DMS153 treated with DMSO at 0.1 percent for 48 hours (cell line): Measurements from ENCODE around the gene SLC5A2.
"Not testable (repeated sequence)": the region's sequence is repeated elsewhere in the genome, so short reads cannot be mapped to it uniquely, and the experiment has no call there.

Experiments used
- DNase-seq: peaks from one replicate; lab custom pipeline; 2025; ENCODE audit not compliant: unreplicated experiment; lab: John Stamatoyannopoulos, UW

Gene SLC5A2

DNA sequence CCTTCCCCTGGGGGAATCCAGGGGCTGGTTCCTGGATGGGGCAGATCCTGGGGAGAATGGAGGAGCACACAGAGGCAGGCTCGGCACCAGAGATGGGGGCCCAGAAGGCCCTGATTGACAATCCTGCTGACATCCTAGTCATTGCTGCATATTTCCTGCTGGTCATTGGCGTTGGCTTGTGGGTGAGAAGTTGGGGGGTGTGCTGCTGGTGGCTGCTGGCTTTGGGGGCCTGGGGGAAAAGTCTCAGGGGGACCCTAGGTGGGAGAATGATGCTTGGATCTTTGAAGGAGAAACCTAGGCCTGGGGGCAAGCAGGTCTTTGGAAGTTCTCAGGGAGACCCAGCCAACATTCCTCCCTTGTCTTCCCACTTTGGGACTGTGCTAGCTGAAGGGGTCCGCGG is at the start of gene SLC5A2:
Gene SLC5A2 (plus strand): TSS at position 43 of the 400 bp plus-strand sequence. CDS start 14 bp downstream, at position 57.
- no peak for DNase-seq

DNA sequence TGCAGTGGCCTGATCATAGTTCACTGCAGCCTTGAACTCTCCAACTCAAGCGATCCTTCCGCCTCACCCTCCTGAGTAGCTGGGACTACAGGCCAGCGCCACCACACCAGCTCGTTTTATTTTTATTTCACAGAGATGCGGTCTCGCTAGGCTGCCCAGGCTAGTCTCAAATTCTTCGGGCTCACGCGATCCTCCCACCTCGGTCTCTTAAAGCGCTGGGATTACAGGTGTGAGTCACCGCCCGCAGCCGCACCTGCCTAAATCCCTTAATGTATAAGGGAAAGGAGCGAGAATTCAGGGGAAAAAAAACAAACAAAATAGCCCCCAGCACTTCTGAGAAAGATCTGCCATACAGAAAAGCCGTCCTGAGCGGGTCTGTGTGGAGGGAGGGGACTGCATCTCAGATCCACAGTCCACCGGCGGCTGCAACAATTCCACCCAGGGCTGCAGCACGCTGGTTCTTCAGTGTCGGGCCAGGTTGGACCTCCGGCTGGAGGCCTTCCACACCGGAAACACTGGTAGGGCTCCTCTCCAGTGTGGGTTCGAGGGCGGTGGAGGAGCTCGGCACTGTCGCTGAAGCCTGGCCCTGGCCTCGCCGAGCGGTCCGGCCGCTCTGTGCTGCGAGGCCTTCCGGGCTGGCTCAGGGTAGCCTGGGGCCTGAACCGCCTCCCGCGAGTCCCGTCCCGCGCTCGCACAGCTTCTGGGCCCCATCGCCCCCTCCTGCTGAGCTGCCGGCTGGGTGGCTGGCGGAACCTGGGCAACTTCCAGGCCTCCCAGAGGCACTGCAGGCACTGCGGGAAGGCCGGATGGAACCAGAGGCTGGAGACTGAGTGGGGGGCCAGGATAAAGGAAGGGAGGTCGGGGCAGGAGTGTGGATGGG is 47.3 kb upstream of the SLC5A2 start:
- DNase-seq: no peak

DNA sequence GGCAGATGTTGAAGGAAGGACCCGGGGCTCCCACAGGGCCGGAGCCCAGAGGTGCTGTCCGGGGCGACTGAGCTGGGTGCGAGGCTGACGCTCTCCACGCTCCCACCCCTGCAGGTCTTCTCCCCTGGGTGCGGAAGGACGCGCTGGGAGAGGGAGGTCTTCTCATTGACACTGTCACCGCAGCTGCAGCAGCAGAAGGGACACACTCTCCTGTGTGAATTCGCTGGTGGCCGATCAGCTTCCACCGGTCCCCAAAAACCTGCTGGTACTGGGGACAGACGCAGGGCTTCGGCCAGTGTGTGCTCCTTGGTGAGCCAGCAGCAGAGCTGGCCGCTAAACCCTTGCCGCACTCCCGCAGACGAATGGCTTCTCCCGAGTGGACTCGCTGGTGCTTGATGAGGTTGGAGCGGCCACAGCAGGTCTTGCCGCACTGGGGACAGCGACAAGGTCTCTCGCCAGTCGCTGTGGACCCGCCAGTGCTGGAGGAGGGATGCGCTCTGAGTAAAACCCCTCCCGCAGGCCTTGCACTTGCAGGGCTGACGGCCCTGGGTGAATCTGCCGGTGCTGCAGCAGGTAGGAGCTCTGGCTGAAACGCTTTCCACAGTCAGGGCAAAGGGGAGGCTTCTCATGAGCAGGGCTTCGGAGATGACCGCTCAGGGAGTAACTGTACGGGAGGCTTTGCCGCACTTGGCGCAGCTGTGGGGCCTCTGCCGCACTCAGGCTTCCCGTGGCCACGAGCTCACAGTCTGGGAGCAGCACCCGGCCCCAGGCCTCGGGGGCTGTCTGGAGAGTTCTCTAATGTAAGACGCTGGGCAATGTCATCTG is 46.5 kb upstream of the SLC5A2 start:
- DNase-seq: no peak

DNA sequence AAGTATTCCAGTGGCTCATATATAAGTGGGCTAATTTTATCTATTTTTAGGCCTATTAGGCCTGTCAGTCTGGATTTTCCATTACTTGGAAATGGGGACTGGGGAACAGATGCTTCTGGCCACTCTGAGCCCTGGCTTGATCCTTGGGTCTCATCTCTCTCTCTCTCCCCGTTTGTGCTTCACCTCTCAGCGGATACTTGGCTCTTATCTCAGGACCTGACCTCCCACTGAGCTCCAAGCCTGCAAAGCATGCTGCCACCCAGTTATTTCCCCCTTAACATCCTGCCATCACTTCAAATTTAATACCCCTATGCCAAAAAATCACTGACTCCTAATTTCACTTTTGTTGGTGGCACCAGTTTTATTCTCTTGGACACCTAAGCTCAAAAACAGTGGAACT is 44.5 kb upstream of the SLC5A2 start:
- DNase-seq: no peak

DNA sequence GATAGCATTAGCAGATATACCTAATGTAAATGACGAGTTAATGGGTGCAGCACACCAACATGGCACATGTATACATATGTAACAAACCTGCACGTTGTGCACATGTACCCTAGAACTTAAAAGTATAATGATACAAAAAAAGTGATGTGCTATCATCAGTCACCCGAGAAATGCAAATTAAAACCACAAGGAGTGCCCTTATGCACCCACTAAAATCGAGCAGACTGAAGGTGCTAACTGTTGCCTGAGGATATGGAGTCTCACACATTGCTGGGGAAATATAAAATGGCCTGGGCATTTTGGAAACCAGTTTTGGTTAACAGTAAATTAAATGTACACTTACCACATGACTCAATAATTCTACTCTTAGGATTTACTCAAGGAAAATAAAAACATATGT is 43.9 kb upstream of the SLC5A2 start:
- DNase-seq: not testable (repeated sequence)

DNA sequence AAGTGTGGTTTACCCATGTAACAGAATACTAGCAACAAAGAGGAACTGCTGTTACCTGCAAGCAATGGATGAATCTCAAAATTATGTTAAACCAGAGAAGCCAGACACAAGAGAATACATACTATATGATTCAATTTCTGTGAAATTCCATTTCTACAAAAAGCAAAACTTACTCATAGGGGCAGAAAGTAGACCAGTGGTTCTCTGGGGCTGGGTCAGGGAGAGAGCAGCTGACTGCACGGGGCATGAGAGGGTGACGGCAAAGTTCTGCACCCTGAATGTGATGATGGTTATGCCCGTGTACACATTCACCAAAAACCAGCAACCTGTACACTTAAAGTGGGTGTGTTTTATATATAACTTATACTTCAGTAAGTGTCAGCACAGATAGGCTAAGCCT is 43.4 kb upstream of the SLC5A2 start:
- DNase-seq: no peak

DNA sequence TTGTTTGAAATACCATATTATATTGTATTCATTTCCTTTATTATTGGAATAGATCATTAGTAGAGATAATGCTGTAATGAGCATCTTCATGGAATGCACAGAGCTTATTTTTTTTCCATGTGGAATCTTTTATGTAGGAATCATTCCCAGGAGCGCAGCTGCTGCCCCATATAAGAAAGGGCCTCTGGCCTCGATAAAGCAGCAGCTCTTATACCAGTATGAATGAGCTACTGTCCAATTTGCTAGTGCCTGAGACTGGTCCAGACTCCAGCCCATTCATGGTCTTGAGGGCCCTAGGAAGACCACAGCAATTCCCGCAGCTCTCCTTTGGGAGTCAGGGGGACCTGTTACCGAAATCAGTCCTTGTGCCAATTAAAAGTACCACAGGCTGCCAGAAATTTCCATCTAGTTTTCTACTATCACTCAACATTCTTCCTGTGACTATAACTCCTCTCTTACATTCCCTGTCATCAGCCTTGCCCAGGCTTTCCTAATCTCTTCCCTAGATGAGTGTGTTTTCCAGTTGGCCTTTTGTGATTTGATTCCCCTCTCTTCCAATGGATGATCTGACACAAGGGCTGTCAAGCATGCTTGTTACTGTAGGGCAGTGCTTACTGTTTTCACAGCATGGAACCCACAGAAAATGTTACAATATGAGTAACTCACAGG is 42.3 kb upstream of the SLC5A2 start:
- no peak for DNase-seq

DNA sequence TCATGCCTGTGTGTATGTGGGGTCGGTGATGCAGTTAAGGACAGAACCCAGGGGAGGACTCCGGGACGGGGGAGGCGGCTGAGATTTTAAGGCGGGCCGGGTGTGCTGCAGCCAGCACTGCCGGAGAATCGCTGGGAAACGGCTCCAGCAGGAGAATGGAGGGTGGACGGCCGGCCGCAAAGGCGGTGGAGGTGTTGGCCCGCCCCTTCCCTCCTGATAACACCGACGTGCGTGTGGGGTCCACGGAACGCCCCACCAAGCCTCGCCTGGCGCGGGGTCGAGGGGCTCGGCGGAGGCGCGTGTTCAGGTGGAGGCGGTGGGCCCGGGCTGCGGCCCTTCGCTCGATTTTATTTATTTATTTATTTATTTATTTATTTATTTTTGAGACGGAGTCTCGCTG is 41.0 kb upstream of the SLC5A2 start:
- DNase-seq: no peak

DNA sequence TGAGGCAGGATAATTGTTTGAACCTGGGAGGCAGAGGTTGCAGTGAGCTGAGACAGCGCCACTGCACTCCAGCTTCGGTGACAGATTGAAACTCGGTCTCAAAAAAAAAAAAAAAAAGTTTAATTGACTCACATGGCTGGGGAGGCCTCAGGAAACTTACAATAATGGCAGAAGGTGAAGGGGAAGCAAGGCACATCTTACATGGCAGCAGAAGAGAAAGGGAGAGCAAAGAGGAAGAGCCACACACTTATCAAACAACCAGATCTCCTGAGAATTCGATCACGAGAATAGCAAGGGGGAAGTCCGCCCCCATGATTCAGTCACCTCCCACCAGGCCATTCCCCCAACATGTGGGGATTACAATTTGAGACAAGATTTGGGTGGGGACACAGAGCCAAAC is 37.0 kb upstream of the SLC5A2 start:
- not testable (repeated sequence) for DNase-seq

DNA sequence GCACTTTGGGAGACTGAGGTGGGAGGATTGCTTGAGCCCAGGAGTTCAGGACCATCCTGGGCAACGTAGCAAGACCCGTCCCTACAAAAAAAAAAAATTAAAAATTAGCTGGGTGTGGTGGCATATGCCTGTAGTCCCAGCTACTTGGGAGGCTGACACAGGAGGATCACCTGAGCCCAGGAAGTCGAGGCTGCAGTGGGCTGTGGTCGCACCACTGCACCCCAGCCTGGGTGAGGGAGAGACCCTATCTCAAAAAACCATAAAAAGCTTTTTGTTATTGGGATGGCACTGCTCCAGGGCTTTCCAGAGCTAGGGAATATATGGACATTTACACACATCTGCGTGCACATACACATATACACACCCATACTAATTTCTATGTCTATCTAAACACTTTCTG is 31.7 kb upstream of the SLC5A2 start:
- no peak for DNase-seq

DNA sequence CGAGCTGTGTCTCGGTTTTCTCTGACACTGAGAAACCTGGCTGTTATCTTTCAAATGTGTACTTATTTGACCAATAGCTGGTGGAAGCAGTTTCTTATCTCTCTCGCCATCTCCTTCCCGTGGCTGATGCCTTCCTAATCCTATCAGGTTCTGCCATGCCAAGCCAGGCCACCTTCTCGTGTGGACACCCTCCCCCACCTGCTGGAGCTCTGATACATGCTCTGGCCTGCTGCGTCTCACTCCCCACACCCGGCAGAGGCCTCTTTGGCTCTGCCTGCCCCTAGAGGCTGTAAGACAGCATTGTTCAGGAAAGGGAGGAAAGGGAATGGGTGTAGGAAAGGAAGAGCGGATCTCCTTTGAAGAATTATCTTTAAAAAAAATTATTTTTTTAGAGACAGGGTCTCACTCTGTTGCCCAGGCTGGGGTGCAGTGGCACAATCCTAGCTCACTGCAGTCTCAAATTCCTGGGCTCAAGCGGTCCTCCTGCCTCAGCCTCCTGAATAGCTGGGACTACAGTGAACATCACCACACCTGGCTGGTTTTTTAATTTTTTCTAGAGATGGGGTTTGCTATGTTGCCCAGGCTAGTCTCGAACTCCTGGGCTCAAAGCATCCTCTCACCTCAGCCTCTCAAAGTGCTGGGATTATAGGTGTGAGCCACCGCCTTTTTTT is 31.1 kb upstream of the SLC5A2 start:
- peak; percentile 16 for DNase-seq

DNA sequence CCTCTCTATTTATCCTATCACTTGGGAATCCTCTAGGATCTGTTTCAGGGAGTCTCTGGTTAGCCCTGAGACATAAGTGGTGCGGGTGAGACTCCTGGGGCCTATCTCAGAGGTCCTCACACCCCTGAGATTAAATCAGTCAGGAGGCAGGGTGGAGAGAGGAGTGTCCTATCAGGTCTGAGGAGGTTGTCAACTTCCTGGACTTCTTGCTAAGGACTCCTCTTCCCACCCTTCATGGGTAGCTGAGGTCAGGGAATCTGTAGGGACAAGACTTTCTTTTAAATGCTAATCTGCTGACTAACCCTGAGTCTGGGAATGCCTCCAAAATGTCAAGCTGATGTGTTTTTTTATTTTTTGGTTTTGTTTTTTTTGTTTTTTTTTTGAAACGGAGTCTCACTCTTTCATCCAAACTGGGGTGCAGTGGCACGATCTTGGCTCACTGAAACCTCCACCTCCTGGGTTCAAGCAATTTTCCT is 30.3 kb upstream of the SLC5A2 start:
- no peak for DNase-seq

DNA sequence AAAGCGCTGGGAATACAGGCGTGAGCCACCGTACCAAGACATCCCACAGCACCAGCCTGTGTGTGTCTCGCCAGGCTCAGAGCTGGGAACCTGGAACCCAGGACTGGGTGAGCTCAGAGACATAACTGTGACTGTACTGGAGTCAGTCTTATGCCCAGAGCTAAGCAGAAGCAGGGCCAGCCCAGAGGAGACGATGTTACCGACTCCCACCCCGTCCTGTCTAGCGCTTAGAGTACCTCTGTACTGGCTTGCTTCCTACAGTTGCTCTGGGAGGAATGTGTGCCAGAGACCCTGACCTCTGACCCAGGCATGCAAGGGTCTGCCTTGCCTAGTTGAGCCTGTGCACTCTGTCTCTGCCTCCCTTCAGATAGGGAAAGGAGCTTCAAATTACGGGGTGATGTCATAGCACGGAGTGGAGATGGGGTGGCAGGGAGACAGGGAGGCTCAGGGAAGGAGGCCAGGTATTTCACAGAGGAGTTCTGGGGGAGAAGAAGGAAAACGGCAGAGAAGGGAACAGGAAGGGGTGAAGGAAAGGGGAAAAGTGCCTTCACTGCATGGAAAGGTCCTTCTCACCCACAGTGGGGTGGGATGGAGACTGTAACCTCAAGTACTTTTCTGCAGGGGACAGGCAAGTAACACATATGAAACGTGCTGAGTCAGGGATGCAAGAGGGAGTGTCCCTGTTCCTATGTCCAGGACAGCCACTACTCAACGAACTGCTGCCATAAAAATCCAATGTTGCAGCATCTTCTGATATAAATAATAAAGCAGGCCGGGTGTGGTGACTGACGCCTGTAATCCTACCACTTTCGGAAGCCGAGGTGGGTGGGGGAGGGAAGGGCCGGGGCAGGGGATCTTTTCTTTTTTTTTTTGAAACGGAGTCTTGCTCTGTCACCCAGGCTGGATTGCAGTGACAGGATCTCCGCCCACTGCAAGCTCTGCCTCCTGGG is 29.4 kb upstream of the SLC5A2 start:
- DNase-seq: no peak

DNA sequence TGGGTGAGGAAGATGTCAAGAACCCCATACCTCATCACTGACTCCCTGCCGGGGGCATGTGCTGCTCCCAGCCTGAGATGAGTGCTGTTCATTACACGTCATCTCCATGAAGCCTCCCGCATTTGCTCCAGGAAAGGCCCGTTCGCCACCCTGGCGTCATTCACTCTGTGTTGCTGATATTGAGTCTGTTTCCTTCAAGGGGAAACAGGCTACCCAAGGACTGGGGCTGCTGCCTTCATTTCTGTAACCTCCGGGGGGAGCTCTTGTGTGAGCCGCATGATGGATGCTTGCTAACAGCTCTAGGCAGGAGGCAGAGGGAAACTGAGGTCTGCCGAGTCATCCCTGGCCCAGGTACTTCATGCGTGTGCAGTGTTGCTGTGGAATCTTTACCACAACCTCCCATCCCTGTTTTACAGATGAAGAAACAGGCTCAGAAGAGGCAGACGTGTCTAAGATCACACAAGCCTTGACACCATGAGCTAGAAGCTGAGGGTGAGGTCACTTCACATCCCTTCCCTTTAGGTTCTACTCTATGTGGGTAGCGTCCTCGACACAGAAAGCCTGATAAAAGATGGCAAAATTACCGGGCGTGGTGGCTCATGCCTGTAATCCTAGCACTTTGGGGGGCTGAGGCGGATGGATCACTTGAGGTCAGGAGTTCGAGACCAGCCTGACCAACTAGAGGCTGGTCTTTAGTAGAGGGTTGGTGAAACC is 27.2 kb upstream of the SLC5A2 start:
- no peak for DNase-seq

DNA sequence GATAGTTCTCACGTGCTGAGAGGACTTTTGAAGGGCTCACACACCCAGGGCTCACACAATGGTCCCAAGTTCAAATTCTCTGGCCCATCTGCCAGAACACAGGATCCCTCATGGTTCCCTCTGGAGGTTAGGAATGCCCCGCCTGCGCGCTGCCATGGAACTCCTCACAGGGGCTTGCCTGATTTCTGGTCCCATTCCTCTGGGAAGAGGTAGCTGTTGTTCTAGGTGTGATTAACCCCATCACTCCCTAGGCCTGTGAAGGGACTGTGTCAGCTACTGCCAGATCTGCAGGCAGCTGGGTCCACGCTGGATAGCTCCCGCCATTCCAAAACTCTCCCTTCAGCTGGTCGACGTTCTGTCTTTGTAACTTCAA is 25.9 kb upstream of the SLC5A2 start:
- DNase-seq: no peak

DNA sequence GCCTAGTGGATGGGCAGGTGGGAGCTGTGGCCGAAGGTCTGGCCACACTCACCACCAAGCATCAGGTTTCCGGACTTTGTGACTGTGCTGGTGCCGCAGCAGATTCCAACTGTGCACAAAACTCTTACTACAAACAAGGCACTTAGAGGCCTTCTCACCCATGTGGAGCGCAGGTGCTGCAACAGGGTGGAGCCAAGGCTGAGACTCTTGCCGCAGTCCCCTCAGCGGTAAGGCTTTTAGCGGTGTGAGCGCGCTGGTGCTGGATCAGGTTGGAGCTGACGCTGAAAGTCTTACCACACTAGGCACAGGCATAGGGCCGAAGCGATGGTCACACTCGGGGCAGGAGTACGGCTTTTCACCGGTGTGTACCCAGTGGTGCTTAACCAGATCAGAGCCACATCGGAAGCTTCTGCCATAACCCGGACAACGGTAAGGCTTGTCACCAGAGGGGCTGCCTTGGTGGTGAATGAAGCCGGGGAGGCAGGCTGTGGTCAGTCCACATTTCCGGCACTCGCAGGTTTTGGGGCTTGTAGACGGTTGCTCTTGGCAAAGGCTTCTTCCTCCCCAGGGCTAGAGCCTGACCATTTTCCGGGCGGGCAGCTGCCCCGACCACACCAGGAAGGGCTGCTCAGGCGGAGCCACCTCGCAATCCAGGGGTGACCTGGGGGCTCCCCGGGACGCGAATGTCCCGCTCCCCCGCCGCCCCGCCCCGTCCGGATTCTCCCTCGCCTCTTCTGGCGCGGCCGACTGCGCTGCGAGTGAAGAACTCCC is 24.7 kb upstream of the SLC5A2 start:
- no peak for DNase-seq

DNA sequence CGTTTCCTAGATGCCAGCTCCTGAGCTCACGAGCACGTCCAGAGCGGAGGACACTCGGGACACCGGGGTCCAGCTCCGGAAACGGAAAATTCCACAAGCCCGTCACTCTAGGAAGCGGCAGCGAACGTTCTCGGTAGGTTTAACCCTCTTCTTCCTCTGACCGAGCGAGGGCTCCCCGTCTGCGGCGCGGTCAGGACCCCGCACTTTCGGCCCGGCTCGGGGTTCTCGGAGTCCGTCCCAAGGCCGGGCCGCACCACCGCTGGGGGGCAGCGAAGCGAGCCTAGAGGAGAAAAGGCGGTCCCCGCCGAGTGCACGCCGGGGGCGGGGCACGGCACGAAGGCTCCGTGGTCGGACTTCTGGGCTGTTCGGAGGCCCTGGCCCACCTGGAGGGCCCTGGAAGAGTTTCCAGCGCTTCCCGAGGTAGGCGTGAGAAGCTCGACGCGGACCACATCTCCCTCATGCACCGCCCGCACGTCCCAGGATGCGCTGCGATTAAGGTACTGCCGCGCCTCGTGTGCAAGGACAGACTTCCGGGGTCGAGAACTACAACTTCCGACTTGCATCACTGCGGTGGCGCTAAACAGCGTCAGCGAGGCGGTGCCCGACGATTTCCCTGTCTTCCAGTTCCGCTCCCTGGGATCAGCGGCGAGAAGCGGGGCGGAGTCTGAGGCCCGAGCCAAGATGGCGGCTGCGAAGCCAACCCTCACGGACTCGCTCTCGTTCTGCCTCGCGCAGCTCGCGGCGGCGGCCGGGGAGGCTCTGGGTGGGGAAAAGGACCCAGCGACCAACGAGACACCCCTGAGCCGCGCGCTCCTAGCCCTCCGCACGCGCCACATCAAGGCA is 23.9 kb upstream of the SLC5A2 start, which contains the start of gene ARMC5:
Gene ARMC5 (plus strand): TSS at position 658 of the 843 bp plus-strand sequence. CDS start 24 bp downstream, at position 682.
- peak; percentile 85 for DNase-seq
